Activated CD4-positive, alpha-beta T cell treated with anti-CD3 and anti-CD28 coated beads, Interleukin-2, Interleukin-6, amounts not matched to agents 100 ng/mL and 50 ng/mL, durations not matched to agents 16 hours and 8 hours (primary cell): ENCODE measurements around the gene TMEM74B.

Experiments
- DNase-seq: peaks from one replicate; pipeline ENCODE4 v3.0.0-alpha.2; 2020

The TMEM74B gene

GRCh38 chr20:1131354-1131753 is 53.4 kb downstream of the TMEM74B start:
- DNase-seq: no peak

GRCh38 chr20:1130847-1131246 is 53.9 kb downstream of the TMEM74B start:
- no peak for DNase-seq
